ENCODE data around the gene TRAP1. TPM values are rescaled to one million over a fixed set of nuclear protein-coding genes. Genes with fewer than 3 reads are reported as not detected.

The TRAP1 gene
- polyA plus RNA-seq, 1 of the 3 experiments (the other 2 are of a cell fraction) = 129 TPM

DNA sequence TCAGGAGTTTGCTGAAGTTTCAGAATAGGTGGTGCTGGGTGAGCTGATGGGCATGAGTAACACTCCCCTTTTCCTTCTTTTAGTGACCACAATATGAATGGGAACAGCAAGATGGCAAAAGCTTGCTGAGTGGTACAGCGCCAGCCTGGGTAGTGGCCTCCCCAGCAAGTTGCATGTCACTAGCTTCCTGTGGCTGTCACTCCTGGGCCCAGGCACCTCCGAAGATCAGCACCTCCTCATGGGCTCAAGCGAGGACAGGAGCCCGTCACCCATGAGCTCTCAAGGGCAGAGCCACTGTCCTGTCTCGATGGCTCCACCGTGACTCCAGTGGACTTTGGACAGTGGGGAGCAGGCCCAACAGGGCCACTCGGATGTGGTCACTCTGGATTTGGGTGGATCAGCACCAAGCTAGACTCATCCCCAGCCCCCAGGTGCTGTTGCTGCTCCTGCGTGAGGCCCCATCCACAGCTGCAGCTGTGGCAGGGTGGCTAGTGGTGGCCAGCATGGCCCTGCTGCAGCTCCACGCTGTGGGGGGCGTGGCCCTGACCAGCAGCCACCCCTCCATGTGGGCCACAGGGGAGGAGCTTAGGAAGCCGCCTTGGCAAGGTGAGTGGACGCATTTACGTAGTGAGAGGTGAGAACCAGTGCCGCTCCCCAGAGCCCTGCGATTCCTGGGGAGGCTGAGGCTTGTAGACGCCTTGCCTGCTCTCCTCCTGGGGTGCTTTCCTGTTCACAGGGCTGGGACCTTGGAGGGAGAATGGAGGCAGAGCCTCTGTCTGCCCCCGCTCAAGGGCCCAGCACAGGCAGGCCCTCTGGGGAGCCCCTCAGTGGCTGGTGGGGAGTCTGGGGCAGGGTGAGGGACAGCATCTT lies 76.5 kb downstream of the TRAP1 start:
- Histone ChIP-seq H3F3A (replicated peaks; ENCODE audit: insufficient read depth) (peaks cover under 1% of the 10 kb centered on the region), H3K36me3 (replicated peaks in 1 of 2; ENCODE audit: control insufficient read depth in 1 of 2, insufficient read depth in 2 of 2, low read length in 1 of 2) (peaks cover 0 to 2% of the 10 kb centered on the region in 2 experiments), H3K9me2 (no peaks in the 10 kb centered on the region), H2AFZ (ENCODE audit: low read depth) (no peak overlapping the region), H3K79me2 (ENCODE audit: insufficient read depth) (peaks cover 10% of the 10 kb centered on the region; the same call in 1 of the 2 replicates), H3K9ac (no peak overlapping the region), H3K9me3 (no peaks in the 10 kb centered on the region), H3K27me3 (ENCODE audit: insufficient read depth) (no peaks in the 10 kb centered on the region), H3K4me3 (ENCODE audit: low read depth in 2 of 2, low read length in 1 of 2) (no peak overlapping the region), H3K4me2 (no peak overlapping the region), H4K20me1 (ENCODE audit: insufficient read depth) (no peaks in the 10 kb centered on the region), H3K4me1 (ENCODE audit: control insufficient read depth in 1 of 2, insufficient read depth in 2 of 2, low read depth in 1 of 2, low read length in 1 of 2) (peaks cover 9 to 35% of the 10 kb centered on the region in 2 experiments; a peak in 2 of 4 replicates), H3K27ac (ENCODE audit: low read depth in 2 of 2, low read length in 1 of 2) (no peak overlapping the region; a peak in 1 of 4 replicates)
- DNase-seq = no peak
- ChIA-PET POLR2A (no interaction called here), CTCF (interaction anchor here (0.8 to 3.1 kb wide), 3 partner anchors 14 to 762 kb away, joined by 3 to 18 read pairs (median 3); partner anchors contain the start of gene DNASE1)
- TF ChIP-seq TCF12 (IDR thresholded peaks at IDR 0.05) (no peak), NFIC (IDR thresholded peaks at IDR 0.05; ENCODE audit: borderline replicate concordance) (no peak)
- TF ChIP-seq, protein P1, sequence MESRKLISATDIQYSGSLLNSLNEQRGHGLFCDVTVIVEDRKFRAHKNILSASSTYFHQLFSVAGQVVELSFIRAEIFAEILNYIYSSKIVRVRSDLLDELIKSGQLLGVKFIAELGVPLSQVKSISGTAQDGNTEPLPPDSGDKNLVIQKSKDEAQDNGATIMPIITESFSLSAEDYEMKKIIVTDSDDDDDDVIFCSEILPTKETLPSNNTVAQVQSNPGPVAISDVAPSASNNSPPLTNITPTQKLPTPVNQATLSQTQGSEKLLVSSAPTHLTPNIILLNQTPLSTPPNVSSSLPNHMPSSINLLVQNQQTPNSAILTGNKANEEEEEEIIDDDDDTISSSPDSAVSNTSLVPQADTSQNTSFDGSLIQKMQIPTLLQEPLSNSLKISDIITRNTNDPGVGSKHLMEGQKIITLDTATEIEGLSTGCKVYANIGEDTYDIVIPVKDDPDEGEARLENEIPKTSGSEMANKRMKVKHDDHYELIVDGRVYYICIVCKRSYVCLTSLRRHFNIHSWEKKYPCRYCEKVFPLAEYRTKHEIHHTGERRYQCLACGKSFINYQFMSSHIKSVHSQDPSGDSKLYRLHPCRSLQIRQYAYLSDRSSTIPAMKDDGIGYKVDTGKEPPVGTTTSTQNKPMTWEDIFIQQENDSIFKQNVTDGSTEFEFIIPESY (IDR thresholded peaks at IDR 0.05; ENCODE audit: borderline replicate concordance, low read depth) = no peak
- 96% methylated on average over 13 of the region's 17 CpGs for WGBS (ENCODE audit: low lambda C conversion rate)

DNA sequence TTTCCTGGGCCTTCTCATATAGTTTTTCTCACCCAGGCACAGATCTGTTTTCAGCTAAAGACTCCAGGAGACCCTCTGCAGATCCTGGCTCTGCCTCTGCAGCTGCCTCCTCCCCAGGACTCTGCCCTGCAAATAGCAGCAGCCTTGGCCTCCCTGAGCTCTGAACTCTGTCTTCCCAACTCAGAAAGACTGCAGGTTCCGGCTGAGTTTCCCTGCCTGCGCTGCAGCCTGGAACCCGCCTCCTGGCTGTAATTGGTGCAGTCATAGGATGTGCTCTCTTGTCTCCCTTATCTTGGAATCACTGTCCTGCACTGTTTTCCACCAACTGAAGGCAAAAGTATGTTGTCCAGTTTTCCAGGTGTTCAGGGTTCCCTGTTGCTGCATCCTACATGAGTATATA lies 77.1 kb downstream of the TRAP1 start:
- H3K9me2 ChIP-seq = no peaks in the 10 kb centered on the region
- TF ChIP-seq GATA2 (CRISPR knock-in tag; IDR thresholded peaks at IDR 0.05) (no peak), FOXJ3 (CRISPR knock-in tag; IDR thresholded peaks at IDR 0.05) (no peak), RXRA (IDR thresholded peaks at IDR 0.05; ENCODE audit: borderline replicate concordance, low read depth) (no peak), FOSL2 (IDR thresholded peaks at IDR 0.05; ENCODE audit: borderline replicate concordance, low read depth) (no peak), NFIC (IDR thresholded peaks at IDR 0.05; ENCODE audit: borderline replicate concordance) (no peak), CHD2 (IDR thresholded peaks at IDR 0.05; ENCODE audit: low read length, partially characterized antibody) (no peak), GABPA (IDR thresholded peaks at IDR 0.05; ENCODE audit: low read depth) (no peak), EZH2phosphoT487 (IDR thresholded peaks at IDR 0.05; ENCODE audit: borderline replicate concordance, low read depth) (no peak), EP300 (IDR thresholded peaks at IDR 0.05; ENCODE audit: borderline replicate concordance in 1 of 2, low read depth in 1 of 2, low read length in 1 of 2) (no peak), RAD21 (IDR thresholded peaks at IDR 0.05; ENCODE audit: low read length) (no peak), JUND (IDR thresholded peaks at IDR 0.05) (no peak)
- TF ChIP-seq, protein P2, sequence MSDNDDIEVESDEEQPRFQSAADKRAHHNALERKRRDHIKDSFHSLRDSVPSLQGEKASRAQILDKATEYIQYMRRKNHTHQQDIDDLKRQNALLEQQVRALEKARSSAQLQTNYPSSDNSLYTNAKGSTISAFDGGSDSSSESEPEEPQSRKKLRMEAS (IDR thresholded peaks at IDR 0.05; ENCODE audit: low read depth) = no peak
- TF ChIP-seq, protein P3, sequence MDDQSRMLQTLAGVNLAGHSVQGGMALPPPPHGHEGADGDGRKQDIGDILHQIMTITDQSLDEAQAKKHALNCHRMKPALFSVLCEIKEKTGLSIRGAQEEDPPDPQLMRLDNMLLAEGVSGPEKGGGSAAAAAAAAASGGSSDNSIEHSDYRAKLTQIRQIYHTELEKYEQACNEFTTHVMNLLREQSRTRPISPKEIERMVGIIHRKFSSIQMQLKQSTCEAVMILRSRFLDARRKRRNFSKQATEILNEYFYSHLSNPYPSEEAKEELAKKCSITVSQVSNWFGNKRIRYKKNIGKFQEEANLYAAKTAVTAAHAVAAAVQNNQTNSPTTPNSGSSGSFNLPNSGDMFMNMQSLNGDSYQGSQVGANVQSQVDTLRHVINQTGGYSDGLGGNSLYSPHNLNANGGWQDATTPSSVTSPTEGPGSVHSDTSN (IDR thresholded peaks at IDR 0.05) = no peak
- TF ChIP-seq, protein P4, sequence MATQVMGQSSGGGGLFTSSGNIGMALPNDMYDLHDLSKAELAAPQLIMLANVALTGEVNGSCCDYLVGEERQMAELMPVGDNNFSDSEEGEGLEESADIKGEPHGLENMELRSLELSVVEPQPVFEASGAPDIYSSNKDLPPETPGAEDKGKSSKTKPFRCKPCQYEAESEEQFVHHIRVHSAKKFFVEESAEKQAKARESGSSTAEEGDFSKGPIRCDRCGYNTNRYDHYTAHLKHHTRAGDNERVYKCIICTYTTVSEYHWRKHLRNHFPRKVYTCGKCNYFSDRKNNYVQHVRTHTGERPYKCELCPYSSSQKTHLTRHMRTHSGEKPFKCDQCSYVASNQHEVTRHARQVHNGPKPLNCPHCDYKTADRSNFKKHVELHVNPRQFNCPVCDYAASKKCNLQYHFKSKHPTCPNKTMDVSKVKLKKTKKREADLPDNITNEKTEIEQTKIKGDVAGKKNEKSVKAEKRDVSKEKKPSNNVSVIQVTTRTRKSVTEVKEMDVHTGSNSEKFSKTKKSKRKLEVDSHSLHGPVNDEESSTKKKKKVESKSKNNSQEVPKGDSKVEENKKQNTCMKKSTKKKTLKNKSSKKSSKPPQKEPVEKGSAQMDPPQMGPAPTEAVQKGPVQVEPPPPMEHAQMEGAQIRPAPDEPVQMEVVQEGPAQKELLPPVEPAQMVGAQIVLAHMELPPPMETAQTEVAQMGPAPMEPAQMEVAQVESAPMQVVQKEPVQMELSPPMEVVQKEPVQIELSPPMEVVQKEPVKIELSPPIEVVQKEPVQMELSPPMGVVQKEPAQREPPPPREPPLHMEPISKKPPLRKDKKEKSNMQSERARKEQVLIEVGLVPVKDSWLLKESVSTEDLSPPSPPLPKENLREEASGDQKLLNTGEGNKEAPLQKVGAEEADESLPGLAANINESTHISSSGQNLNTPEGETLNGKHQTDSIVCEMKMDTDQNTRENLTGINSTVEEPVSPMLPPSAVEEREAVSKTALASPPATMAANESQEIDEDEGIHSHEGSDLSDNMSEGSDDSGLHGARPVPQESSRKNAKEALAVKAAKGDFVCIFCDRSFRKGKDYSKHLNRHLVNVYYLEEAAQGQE (IDR thresholded peaks at IDR 0.05; ENCODE audit: low read depth, low read length) = no peak
- TF ChIP-seq, protein P5, sequence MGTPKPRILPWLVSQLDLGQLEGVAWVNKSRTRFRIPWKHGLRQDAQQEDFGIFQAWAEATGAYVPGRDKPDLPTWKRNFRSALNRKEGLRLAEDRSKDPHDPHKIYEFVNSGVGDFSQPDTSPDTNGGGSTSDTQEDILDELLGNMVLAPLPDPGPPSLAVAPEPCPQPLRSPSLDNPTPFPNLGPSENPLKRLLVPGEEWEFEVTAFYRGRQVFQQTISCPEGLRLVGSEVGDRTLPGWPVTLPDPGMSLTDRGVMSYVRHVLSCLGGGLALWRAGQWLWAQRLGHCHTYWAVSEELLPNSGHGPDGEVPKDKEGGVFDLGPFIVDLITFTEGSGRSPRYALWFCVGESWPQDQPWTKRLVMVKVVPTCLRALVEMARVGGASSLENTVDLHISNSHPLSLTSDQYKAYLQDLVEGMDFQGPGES (IDR thresholded peaks at IDR 0.05; ENCODE audit: low read depth, low read length) = no peak
- peak; percentile 23 for DNase-seq
- ChIA-PET CTCF (interaction anchor here (0.8 to 3.1 kb wide), 2 partner anchors 14 to 50 kb away, joined by 3 to 18 read pairs; partner anchors contain the start of gene DNASE1), POLR2A (no interaction called here)
- H3K27me3 ChIP-seq (ENCODE audit: insufficient read depth) = no peaks in the 10 kb centered on the region
- 100% methylated on average over 3 of the region's 3 CpGs for WGBS (ENCODE audit: low lambda C conversion rate)
- H2AFZ ChIP-seq (ENCODE audit: low read depth) = no peak overlapping the region
- peaks cover 9 to 35% of the 10 kb centered on the region in 2 experiments; a peak in 2 of 4 replicates for H3K4me1 ChIP-seq (ENCODE audit: control insufficient read depth in 1 of 2, insufficient read depth in 2 of 2, low read depth in 1 of 2, low read length in 1 of 2)
- H3K27ac ChIP-seq (ENCODE audit: low read depth in 2 of 2, low read length in 1 of 2) = no peak overlapping the region
- H3K79me2 ChIP-seq (ENCODE audit: insufficient read depth) = peaks cover 10% of the 10 kb centered on the region; the same call in 1 of the 2 replicates
- H3K36me3 ChIP-seq (replicated peaks in 1 of 2; ENCODE audit: control insufficient read depth in 1 of 2, insufficient read depth in 2 of 2, low read length in 1 of 2) = peaks cover 0 to 2% of the 10 kb centered on the region in 2 experiments
- no peaks in the 10 kb centered on the region for H3K9me3 ChIP-seq
- H3K9ac ChIP-seq = no peak overlapping the region
- H3F3A ChIP-seq (replicated peaks; ENCODE audit: insufficient read depth) = peaks cover 5% of the 10 kb centered on the region
- H3K4me2 ChIP-seq = no peak overlapping the region
- H4K20me1 ChIP-seq (ENCODE audit: insufficient read depth) = no peaks in the 10 kb centered on the region
- H3K4me3 ChIP-seq (ENCODE audit: low read depth in 2 of 2, low read length in 1 of 2) = no peak overlapping the region
